ENCODE measurements around the gene NIPBL.
"Not testable (repeated sequence)": the region's sequence is repeated elsewhere in the genome, so short reads cannot be mapped to it uniquely, and the experiment has no call there.

- not testable (repeated sequence) for TF ChIP-seq EP300 (IDR thresholded peaks at IDR 0.05; ENCODE audit: low read depth in 2 of 2, low read length in 2 of 2); EP300 (CRISPR knock-in tag; IDR thresholded peaks at IDR 0.05; ENCODE audit: borderline replicate concordance); ARNT (IDR thresholded peaks at IDR 0.05); CTCF (CRISPR knock-in tag; IDR thresholded peaks at IDR 0.05); CBFB (CRISPR knock-in tag; IDR thresholded peaks at IDR 0.05); HNF4G (IDR thresholded peaks at IDR 0.05; ENCODE audit: borderline replicate concordance, low read depth, low read length); HNF4G (CRISPR knock-in tag; IDR thresholded peaks at IDR 0.05; ENCODE audit: borderline replicate concordance, low read depth); ZNF557 (CRISPR knock-in tag; IDR thresholded peaks at IDR 0.05); SMAD3 (CRISPR knock-in tag; IDR thresholded peaks at IDR 0.05); CBX2 (IDR thresholded peaks at IDR 0.05; ENCODE audit: low read depth, low read length); CBX2 (CRISPR knock-in tag; IDR thresholded peaks at IDR 0.05; ENCODE audit: low read depth)
- TF ChIP-seq, protein P1, sequence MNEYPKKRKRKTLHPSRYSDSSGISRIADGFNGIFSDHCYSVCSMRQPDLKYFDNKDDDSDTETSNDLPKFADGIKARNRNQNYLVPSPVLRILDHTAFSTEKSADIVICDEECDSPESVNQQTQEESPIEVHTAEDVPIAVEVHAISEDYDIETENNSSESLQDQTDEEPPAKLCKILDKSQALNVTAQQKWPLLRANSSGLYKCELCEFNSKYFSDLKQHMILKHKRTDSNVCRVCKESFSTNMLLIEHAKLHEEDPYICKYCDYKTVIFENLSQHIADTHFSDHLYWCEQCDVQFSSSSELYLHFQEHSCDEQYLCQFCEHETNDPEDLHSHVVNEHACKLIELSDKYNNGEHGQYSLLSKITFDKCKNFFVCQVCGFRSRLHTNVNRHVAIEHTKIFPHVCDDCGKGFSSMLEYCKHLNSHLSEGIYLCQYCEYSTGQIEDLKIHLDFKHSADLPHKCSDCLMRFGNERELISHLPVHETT (CRISPR knock-in tag; conservative IDR thresholded peaks at IDR 0.05), result not testable (repeated sequence)
Observed at GRCh38 chr5:36892085-36892830, 15.7 kb downstream of the NIPBL start.

All from HepG2 (cell line).